ENCODE data around the gene PLEKHG7. TPM values are rescaled to one million over a fixed set of nuclear protein-coding genes. Genes with fewer than 3 reads are reported as not detected.

PLEKHG7 gene
- total and polyA plus RNA-seq, 2 donors from 2014 or later = 0.45 to 1.5 TPM

DNA sequence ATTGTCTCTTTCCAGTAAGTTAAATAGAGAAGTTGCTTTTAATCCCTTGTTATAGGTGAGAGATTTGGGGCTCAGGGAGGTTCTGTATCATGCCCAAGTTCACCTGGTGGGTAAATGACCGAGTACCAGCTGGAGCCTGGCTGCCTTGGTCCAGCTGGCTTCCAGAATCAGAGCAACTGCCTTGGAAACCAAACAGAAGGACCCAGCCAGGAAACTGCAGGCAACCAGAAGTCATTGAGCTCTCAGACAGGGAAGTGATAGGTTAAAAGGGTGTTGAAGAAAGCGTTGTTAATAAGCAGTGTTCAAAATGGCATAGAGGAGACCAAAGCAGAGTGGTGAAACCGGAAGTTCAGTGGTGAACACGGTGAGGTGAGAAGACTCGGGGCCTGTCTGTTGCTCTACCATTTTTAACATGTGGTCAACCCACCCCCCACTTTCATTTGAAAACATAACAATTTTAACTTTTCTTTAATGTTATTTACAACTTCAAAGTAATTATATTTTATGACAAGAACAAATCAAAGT, 54.9 kb downstream of the PLEKHG7 start:
- FAIRE-seq (no peak), DNase-seq (no peak)

DNA sequence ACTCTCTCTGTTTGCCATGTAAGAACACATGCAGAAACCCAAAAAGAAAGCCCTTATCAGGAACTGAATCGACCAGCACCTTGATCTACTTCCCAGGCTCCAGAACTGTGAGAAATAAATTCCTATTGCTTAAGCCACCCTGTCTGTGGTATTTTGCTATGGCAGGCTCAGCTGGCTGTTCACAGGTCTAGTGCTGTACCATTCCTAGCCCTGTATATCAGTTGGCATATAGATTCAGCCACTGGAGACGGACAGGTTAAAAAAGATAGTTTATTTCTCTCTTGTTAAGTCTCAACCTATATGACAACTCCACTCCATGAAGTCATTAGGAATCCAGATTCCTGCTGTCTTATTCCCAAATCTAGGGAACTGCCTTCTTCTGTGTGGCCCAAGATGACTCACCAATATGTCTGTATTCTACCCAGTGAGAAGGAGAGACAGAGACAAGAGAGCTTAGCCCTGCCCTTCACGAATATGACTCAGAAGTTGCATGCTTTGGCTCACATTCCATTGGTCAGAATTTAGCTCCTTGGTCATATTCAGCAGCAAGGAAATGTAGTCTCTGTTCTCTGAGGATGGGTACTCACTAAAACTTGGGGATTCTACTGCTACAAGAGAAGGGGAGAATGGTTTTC, 57.0 kb downstream of the PLEKHG7 start:
- Histone ChIP-seq H3K9ac (ENCODE audit: low read length in 3 of 3) (no peak overlapping the region), H3K9me3 (ENCODE audit: control insufficient read depth in 2 of 3, insufficient read depth in 1 of 3, low read length in 3 of 3) (no peaks in the 10 kb centered on the region), H3K4me3 (ENCODE audit: low read length in 3 of 3) (no peak overlapping the region), H3K27me3 (ENCODE audit: control insufficient read depth, insufficient read depth, low read length) (no peaks in the 10 kb centered on the region), H3K36me3 (ENCODE audit: control insufficient read depth in 2 of 3, insufficient read depth in 3 of 3, low read length in 3 of 3) (no peaks in the 10 kb centered on the region), H3K4me1 (ENCODE audit: control insufficient read depth in 2 of 3, insufficient read depth in 2 of 3, low read depth in 1 of 3, low read length in 3 of 3) (no peaks in the 10 kb centered on the region), H3K27ac (ENCODE audit: low read depth in 2 of 2, low read length in 2 of 2) (no peak overlapping the region)
- intact Hi-C loops (cut with DNase I) = no loop called here
- no peak for FAIRE-seq
- no peak for DNase-seq
- TF ChIP-seq, protein P1, sequence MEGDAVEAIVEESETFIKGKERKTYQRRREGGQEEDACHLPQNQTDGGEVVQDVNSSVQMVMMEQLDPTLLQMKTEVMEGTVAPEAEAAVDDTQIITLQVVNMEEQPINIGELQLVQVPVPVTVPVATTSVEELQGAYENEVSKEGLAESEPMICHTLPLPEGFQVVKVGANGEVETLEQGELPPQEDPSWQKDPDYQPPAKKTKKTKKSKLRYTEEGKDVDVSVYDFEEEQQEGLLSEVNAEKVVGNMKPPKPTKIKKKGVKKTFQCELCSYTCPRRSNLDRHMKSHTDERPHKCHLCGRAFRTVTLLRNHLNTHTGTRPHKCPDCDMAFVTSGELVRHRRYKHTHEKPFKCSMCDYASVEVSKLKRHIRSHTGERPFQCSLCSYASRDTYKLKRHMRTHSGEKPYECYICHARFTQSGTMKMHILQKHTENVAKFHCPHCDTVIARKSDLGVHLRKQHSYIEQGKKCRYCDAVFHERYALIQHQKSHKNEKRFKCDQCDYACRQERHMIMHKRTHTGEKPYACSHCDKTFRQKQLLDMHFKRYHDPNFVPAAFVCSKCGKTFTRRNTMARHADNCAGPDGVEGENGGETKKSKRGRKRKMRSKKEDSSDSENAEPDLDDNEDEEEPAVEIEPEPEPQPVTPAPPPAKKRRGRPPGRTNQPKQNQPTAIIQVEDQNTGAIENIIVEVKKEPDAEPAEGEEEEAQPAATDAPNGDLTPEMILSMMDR (IDR thresholded peaks at IDR 0.05; ENCODE audit: borderline replicate concordance, extremely low read depth, insufficient read depth) = no peak

More for the DNA sequence above, 54.9 kb downstream of the PLEKHG7 start:
- H3K36me3 ChIP-seq (ENCODE audit: control insufficient read depth in 2 of 3, insufficient read depth in 3 of 3, low read length in 3 of 3) = no peaks in the 10 kb centered on the region
- H3K27me3 ChIP-seq (ENCODE audit: control insufficient read depth, insufficient read depth, low read length) = no peaks in the 10 kb centered on the region
- H3K4me3 ChIP-seq (ENCODE audit: low read length in 3 of 3) = no peak overlapping the region
- TF ChIP-seq, protein P1 (IDR thresholded peaks at IDR 0.05; ENCODE audit: borderline replicate concordance, extremely low read depth, insufficient read depth) = no peak
- intact Hi-C loops (cut with DNase I) = no loop called here
- H3K4me1 ChIP-seq (ENCODE audit: control insufficient read depth in 2 of 3, insufficient read depth in 2 of 3, low read depth in 1 of 3, low read length in 3 of 3) = no peaks in the 10 kb centered on the region
- no peak overlapping the region for H3K9ac ChIP-seq (ENCODE audit: low read length in 3 of 3)
- no peak overlapping the region for H3K27ac ChIP-seq (ENCODE audit: low read depth in 2 of 2, low read length in 2 of 2)
- no peaks in the 10 kb centered on the region for H3K9me3 ChIP-seq (ENCODE audit: control insufficient read depth in 2 of 3, insufficient read depth in 1 of 3, low read length in 3 of 3)

DNA sequence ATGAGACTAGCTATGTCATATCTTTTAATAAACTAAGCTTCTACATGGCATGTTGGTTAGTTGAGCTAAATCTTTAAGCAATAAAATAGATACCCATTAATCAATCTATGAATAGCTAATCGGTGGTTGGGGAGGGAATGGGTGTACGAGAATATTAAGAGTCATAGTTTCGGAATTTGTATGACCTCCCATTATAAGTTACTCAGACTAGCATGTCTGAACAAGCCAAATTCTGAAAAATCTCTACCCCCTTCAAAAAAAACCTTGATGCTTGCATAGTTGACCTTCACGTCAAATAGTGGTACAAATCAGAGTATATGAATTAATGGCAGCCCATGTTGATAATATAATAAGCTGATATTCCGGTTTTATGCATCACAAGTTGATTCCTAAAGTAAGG, 60.0 kb downstream of the PLEKHG7 start:
- H3K27ac ChIP-seq (ENCODE audit: low read depth in 2 of 2, low read length in 2 of 2) = no peak overlapping the region
- intact Hi-C loops (cut with DNase I) = no loop called here
- H3K4me3 ChIP-seq (ENCODE audit: low read length in 3 of 3) = no peak overlapping the region
- no peaks in the 10 kb centered on the region for H3K4me1 ChIP-seq (ENCODE audit: control insufficient read depth in 2 of 3, insufficient read depth in 2 of 3, low read depth in 1 of 3, low read length in 3 of 3)
- H3K9me3 ChIP-seq (ENCODE audit: control insufficient read depth in 2 of 3, insufficient read depth in 1 of 3, low read length in 3 of 3) = no peaks in the 10 kb centered on the region
- no peak overlapping the region for H3K9ac ChIP-seq (ENCODE audit: low read length in 3 of 3)
- H3K36me3 ChIP-seq (ENCODE audit: control insufficient read depth in 2 of 3, insufficient read depth in 3 of 3, low read length in 3 of 3) = no peaks in the 10 kb centered on the region
- no peaks in the 10 kb centered on the region for H3K27me3 ChIP-seq (ENCODE audit: control insufficient read depth, insufficient read depth, low read length)
- DNase-seq = no peak
- FAIRE-seq = no peak
- TF ChIP-seq, protein P1 (IDR thresholded peaks at IDR 0.05; ENCODE audit: borderline replicate concordance, extremely low read depth, insufficient read depth) = no peak
